H1 (cell line): ENCODE results near the gene STAT5A.

ENCODE experiments used
- CHD2 ChIP-seq: IDR thresholded peaks from 2 replicates; pipeline ENCODE4 v1.6.1; 2012; ENCODE audit warnings: low read length, improper control_type of control experiment
- EZH2 ChIP-seq: fragments of 200-600 bp; sonication (generic); IDR thresholded peaks from 2 replicates; pipeline ENCODE4 v1.7.1; 2012; ENCODE audit warnings: low read depth, mild to moderate bottlenecking, moderate library complexity, low read length, inconsistent platforms; ENCODE audit not compliant: severe bottlenecking
- HDAC6 ChIP-seq: IDR thresholded peaks from one replicate; pipeline ENCODE4 v1.7.1; 2012; ENCODE audit warnings: low read depth, mild to moderate bottlenecking, inconsistent platforms, low read length, moderate library complexity
- JUN ChIP-seq: IDR thresholded peaks from 2 replicates; pipeline ENCODE4 v1.6.1; 2011; ENCODE audit warnings: low read depth, mild to moderate bottlenecking, improper control_type of control experiment, low read length
- KDM4A ChIP-seq: IDR thresholded peaks from one replicate; pipeline ENCODE4 v1.7.1; 2012; ENCODE audit warnings: low read depth, mild to moderate bottlenecking, moderate library complexity, low read length, inconsistent platforms; ENCODE audit not compliant: severe bottlenecking
- POLR2A ChIP-seq, 2 experiments: IDR thresholded peaks; 1 replicate in 1 of 2; 2 replicates in 1 of 2; pipeline ENCODE4 v1.6.1; 2011; ENCODE audit warnings: low read depth in 2 of 2, low read length in 2 of 2, mild to moderate bottlenecking in 2 of 2; ENCODE audit errors: control extremely low read depth in 1 of 2
- POLR2AphosphoS5 ChIP-seq: IDR thresholded peaks from 2 replicates; pipeline ENCODE4 v1.6.1; 2011; ENCODE audit warnings: low read depth, low read length
- SP1 ChIP-seq: IDR thresholded peaks from 2 replicates; pipeline ENCODE4 v1.6.1; 2011; ENCODE audit warnings: low read depth, low read length
- TF ChIP-seq, protein P1 (sequence below), 3 experiments: IDR thresholded peaks; 1 replicate in 2 of 3; 2 replicates in 1 of 3; pipeline versions ENCODE4 v1.5.1 to v1.6.1; 2011; ENCODE audit warnings: low read length in 3 of 3, mild to moderate bottlenecking in 3 of 3, inconsistent platforms in 2 of 3, low read depth in 1 of 3, moderate library complexity in 1 of 3; ENCODE audit not compliant: insufficient read depth in 1 of 3; ENCODE audit errors: control extremely low read depth in 1 of 3

DNA sequence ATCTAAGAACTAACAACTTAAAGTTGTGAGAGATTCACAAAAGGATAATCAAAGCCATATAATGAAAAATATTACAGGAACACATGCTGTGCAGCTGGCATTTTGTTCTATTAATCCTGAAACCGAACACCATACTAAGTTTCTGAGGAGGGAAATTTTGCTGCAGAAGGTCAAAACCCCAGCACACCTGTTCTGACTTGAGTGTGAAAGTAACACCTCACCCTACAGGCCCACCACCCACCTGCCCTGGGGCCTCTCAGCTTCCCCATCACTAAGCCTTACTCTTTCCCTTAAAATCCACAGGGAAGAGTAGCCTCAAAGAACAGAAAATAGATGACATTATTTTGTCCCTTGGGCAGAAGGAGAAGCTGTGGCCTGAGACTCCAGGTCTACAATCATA lies 44.8 kb downstream of the STAT5A start:
- TF ChIP-seq HDAC6 (no peak), JUN (no peak), KDM4A (no peak), POLR2A (IDR thresholded peaks at IDR 0.05; ENCODE audit: control extremely low read depth in 1 of 2, low read depth in 2 of 2, low read length in 2 of 2) (no peak), SP1 (no peak), EZH2 (no peak), CHD2 (no peak), POLR2AphosphoS5 (no peak)
- TF ChIP-seq, protein P1, sequence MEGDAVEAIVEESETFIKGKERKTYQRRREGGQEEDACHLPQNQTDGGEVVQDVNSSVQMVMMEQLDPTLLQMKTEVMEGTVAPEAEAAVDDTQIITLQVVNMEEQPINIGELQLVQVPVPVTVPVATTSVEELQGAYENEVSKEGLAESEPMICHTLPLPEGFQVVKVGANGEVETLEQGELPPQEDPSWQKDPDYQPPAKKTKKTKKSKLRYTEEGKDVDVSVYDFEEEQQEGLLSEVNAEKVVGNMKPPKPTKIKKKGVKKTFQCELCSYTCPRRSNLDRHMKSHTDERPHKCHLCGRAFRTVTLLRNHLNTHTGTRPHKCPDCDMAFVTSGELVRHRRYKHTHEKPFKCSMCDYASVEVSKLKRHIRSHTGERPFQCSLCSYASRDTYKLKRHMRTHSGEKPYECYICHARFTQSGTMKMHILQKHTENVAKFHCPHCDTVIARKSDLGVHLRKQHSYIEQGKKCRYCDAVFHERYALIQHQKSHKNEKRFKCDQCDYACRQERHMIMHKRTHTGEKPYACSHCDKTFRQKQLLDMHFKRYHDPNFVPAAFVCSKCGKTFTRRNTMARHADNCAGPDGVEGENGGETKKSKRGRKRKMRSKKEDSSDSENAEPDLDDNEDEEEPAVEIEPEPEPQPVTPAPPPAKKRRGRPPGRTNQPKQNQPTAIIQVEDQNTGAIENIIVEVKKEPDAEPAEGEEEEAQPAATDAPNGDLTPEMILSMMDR (IDR thresholded peaks at IDR 0.05; ENCODE audit: control extremely low read depth in 1 of 3, insufficient read depth in 1 of 3, low read depth in 1 of 3, low read length in 3 of 3), result no peak
